ENCODE data around the gene PLK1.
"Not testable (repeated sequence)": the region's sequence is repeated elsewhere in the genome, so short reads cannot be mapped to it uniquely, and the experiment has no call there.

The PLK1 gene

DNA sequence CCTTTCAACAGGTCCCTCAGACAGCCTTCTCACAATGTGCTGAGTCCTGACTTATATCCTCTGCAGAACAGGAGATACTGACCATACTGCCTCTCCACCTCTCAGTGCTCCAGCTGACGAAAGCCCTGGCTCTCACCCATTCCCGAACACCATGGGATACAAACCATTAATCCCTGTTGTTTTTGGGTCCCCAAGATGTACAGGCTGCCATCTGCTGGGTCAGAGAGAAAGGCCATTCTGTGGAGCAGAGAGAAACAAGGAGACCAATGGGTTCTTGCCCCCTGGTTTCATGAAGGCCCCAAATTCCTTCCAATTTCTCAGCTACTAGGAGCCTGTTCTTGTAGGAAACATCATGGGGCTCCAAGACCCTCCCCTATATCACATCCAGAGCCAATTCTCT lies 31.3 kb downstream of the PLK1 start:
- no peak for DNase-seq (ENCODE audit: low read depth in 2 of 2)

DNA sequence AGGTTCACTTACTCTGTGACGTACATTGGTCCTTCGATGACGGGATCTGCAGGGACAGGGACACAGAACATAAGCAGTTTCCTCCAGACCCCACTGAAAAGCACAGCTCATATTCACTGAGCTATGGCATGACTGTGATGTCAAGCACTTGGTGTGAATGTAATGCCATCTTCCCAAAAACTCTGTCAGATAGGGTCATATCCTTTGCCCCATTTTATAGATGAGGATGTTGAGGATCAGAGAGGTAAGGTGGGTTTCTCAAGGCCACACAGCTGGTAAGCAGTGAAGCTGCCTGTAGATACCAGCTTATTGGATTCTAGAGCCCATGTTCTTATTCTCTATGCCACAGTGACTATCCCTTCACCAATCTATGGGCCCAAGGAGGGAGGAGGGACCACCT lies 31.8 kb downstream of the PLK1 start:
- DNase-seq (ENCODE audit: low read depth in 2 of 2) = no peak

DNA sequence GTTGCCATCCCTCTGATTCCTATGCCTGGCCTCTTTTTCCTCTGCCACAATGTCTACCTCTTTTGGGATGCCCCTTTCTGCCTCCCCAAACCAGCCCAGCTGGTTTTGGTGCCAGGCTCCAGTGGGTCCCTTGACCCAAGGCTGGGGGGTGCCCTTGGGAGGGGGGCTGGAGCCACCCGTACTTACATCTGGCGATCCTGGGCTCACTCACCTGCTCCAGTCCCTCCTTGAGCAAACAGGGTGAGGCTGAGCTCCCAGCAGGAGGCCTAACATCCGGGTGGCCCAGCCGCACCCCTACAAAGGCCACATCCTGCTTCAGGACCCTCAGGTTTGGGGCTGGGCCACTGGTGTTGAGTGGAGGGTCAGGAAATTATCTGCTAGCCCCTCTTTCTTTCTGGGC lies 33.1 kb downstream of the PLK1 start:
- DNase-seq (ENCODE audit: low read depth in 2 of 2) = no peak

DNA sequence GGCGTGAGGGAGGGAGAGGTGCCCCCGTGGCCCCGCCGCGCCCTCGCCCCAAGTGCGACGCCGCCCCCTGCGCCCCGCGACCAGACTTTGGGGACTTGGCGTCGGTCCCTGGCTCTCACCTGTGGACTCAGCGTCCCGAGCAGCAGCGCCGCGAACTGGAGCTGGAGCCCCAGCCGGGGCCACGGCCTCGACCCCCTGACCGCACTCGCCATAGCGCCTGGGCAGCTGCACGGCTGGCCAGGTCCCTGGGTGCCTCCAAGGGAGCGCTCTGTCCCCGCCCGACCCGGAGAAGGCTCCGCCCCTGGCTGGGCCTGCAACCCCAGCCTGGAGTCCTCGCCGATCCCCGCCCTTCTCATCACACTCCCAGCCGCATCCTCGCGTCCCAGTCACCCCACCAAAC lies 34.3 kb downstream of the PLK1 start, which contains the start of gene ERN2:
Gene ERN2, minus strand, starts transcription at position 247 of the 400 bp plus-strand sequence. Its CDS starts 35 bp downstream, at position 212.
- DNase-seq (ENCODE audit: low read depth in 2 of 2) = no peak

DNA sequence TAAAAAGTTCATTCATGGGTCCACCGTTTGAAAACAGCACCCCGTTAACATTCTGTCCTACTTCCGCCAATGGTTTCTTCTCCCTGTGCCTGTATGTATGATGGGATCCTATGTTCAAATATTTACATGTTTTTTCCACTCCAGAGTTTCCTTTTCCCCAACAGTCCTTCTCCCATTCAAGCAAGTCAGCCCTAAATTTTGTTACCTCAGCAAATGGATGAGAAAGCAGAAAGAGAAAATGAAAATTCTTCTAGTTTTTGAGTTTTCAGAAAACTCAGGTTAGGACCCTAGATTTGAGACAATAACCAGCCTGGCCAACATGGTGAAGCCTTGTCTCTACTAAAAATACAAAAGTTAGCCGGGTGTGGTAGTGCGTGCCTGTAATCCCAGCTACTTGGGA lies 37.8 kb downstream of the PLK1 start:
- DNase-seq (ENCODE audit: low read depth in 2 of 2) = no peak

DNA sequence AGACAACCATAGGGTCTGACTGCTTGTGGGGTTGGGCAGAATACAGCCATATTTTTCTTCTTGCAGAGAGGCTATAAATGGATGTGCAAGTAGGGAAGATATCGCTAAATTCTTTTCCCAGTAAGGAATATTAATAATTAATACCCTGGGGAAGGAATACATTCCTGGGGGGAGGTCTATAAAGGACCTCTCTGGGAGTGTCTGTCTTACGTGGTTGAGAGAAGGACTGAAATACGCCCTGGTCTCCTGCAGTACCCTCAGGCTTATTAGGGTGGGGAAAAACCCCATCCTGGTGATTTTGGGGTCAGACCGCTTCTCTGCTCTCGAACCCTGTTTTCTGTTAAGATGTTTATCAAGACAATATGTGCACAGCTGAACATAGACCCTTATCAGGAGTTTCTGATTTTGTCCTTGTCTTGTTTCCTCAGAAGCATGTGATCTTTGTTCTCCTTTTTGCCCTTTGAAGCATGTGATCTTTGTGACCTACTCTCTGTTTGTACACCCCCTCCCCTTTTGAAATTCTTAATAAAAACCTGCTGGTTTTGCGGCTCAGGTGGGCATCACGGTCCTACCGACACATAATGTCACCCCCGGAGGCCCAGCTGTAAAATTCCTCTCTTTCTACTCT lies 44.0 kb downstream of the PLK1 start:
- not testable (repeated sequence) for DNase-seq (ENCODE audit: low read depth in 2 of 2)

DNA sequence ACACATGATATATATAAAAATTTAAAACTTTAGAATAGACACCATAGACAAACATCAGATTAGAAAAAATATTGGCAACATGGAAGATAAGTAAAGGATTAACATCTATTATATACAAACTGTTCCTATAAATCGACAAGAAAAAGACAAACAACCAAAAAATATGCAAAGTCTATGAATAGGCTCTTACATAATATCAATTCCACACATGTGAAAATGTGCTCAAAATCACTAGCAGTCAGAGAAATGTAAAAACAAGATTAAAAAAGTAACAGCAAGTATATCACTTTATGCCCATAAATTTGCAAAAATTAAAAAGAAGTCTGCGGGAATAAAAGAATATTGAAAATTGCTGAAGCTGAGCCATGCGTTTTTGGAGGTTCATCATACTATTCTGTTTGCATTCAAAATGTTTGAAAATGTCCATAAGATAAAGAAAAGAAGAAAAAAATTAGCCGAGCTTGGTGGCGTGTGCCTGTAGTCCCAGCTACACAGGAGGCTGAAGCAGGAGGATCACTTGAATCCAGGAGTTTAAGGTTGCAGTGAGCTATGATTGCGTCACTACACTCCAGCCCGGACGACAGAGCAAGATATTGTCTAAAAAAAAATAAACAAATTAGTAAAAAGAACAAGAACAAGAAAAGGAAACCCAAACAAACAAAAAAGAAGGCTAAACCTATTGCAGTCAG lies 45.6 kb downstream of the PLK1 start:
- no peak for DNase-seq (ENCODE audit: low read depth in 2 of 2)

DNA sequence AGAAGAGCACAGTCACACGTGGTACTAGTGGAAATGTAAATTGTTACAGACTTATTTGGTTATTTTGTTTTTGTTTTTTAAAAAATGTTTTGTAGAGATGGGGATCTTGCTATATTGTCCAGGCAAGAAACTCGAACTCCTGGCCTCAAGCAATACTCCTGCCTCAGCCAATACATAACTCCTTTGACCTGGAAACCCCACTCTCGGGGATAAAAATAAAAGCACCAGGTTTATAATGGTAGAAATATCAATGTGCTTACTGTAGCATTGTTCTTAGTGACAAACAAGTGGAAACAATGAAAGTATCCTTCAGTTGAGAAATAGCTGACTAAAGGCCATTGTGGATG lies 46.1 kb downstream of the PLK1 start:
- DNase-seq (ENCODE audit: low read depth in 2 of 2) = no peak

DNA sequence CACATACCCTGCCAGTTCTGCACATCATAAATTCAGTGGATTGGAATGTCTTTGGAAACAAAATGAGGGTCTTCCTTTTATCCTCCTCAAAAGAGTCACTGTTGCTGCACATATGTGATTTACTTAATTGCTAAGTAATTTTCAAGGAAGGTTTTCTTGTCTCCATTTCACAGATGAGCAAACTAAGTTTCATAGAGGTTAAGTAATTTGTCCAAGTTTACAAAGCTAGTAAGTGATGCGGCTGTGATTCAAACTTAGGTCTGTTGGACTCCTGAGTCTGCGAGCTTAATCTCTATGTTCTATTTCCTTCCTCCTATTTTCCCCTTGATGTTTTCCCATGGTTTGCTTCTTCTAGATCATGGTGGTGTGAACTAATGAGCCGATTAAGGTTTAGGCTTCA lies 48.0 kb downstream of the PLK1 start:
- DNase-seq (ENCODE audit: low read depth in 2 of 2) = no peak

DNA sequence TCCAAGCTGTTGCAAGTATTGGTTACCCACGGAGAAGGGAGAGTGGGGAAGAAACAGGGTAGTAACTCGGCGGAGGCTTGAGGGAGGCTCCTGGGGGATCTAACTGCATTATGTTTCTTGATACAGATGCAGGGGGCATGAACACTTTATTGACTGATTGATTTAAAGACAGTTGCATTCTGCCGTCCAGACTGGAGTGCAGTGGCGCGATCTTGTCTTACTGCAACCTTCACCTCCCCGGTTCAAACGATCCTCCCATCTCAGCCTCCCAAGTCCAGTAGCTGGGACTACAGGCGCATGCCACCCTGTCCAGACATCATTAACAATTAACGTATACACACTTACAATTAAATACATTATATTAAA lies 49.4 kb downstream of the PLK1 start:
- DNase-seq (ENCODE audit: low read depth in 2 of 2) = no peak

DNA sequence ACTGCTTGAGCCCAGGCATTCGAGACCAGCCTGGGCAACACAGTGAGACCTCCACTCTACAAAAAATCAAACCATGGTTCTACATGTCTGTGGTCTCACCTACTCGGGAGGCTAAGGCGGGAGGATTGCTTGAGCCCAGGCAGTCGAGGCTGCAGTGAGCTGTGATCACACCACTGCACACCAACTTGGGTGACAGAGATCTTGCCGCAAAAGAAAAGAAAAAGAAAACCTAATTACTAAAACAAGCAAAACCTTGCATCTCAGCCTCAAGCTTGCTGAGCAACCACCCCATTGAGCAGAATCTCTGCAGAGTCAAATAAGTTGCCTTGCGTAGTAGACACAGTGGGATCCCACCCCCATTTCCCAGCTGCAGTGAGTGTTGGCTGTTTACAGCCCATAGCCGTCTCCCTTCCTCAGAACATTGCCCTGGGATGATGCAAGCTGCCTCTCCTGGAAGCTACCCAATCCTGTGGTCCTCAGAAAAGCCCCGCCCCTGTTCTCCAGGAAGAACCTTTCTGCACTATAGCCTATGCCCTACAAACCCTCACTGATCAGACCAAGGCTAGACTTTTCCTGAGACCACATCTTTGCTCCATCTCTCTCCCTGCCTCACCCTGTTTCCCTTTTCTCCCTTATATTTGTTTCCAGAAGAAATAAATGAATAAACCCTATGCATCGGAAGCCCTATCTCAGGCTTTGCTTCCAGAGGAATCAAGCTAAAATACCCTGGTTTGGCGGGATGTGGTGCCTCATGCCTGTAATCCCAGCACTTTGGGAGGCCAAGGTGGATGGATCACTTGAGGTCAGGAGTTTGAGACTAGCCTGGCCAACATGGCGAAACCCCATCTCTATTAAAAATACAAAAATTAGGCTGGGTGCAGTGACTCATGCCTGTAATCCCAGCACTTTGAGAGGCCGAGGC lies 51.1 kb downstream of the PLK1 start:
- no peak for DNase-seq (ENCODE audit: low read depth in 2 of 2)

DNA sequence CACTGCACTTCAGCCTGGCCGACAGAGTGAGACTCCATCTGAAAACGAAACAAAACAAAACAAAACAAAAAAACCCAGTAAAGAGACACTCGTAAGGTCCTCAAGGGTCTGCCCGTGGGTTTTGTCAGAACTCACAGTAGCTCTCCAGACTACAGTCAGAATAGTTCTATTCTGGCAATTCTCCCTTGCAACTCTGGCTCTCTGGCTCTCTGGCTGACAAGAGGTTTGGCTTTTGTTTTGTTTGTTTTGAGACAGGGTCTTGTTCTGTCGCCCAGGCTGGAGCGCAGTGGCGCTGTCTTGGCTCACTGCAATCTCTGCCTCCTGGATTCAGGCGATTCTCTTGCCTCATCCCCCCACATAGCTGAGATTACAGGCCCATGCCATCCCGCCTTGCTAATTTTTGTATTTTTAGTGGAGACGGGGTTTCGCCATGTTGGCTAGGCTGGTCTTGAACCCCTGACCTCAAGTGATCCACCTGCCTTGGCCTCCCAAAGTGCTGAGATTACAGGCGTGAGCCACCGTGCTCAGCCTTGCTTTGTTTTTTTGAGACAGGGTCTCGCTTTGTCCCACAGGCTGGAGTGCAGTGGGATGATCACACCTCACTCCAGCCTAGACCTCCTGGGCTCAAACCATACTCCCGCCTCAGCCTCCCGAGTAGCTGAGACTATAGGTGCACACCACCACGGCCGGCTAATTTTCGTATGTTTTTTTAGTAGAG lies 55.6 kb downstream of the PLK1 start:
- no peak for DNase-seq (ENCODE audit: low read depth in 2 of 2)

DNA sequence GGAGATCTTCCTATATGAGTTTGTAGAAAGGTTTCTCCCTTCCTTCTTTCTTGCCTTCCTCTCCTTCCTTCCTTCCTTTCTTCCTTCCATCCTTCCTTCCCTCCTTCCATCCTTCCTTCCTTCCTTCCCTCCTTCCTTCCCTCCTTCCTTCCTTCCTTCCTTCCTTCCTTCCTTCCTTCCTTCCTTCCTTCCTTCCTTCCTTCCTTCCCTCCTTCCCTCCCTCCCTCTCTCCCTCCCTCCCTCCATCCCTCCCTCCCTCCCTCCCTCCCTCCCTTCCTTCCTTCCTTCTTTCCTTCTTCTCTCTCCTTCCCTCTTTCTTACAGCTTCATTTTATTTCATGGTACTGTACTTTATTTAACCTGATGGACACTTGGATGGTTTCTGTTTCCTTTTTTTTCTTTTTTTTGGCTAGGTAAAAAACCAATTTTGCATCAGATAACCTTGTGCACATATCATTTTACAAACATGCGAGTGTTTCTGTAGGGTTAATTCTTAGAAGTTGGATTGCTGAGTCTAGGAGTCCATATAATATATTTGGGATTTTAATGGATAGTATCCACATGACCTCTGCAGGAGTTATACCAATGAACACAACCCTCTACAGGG lies 58.8 kb downstream of the PLK1 start:
- not testable (repeated sequence) for DNase-seq (ENCODE audit: low read depth in 2 of 2)

DNA sequence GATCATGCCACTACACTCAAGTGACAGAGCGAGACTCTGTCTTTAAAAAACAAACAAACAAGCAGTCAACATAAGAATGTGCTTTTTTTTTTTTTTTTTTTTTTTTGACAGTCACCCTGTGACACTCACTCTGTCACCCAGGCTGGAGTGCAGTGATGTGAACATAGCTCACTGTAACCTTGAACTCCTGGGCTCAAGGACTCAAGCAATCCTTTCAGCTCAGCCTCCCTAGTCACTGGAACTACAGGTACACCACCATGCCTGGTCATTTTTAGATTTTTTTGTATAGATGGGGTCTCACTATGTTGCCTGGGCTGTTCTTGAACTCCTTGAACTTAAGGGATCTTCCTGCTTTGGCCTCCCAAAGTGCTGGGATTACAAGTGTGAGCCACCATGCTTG lies 60.8 kb downstream of the PLK1 start:
- DNase-seq (ENCODE audit: low read depth in 2 of 2) = no peak
